Lung (tissue), 12 donors: ENCODE results near the gene IFI35. TPM values are rescaled to one million over a fixed set of nuclear protein-coding genes. Genes with fewer than 3 reads are reported as not detected.
"Not testable (repeated sequence)": the region's sequence is repeated elsewhere in the genome, so short reads cannot be mapped to it uniquely, and the experiment has no call there.

ENCODE experiments used
- ATAC-seq: fragments of 200-7000 bp; cut with Tn5 transposase; one replicate; pipeline ENCODE4 v1.9.1; 2020; ENCODE audit warnings: moderate number of reproducible peaks; ENCODE audit not compliant: insufficient read depth, low FRiP score
- DNase-seq, 3 donors: peaks; one replicate each; pipeline ENCODE4 v3.0.0-alpha.2; 2013 to 2017
- H3K27ac ChIP-seq, 2 donors: one replicate each; pipeline ENCODE4 v1.5.1; 2013; ENCODE audit warnings: mild to moderate bottlenecking in 2 of 2, moderate library complexity in 2 of 2, control low read depth in 1 of 2, inconsistent platforms in 1 of 2, low read depth in 1 of 2, low read length in 1 of 2
- H3K27me3 ChIP-seq, 3 donors: one replicate each; pipeline ENCODE4 v1.5.1; 2013; ENCODE audit warnings: low read length in 2 of 3; ENCODE audit not compliant: control insufficient read depth in 3 of 3, insufficient read depth in 3 of 3
- H3K36me3 ChIP-seq, 4 donors: one replicate each; pipeline ENCODE4 v1.5.1; 2013; ENCODE audit warnings: low read length in 4 of 4, mild to moderate bottlenecking in 1 of 4, moderate library complexity in 1 of 4; ENCODE audit not compliant: control insufficient read depth in 4 of 4, insufficient read depth in 4 of 4
- H3K4me1 ChIP-seq, 5 donors: one replicate each; pipeline ENCODE4 v1.5.1; 2013; ENCODE audit warnings: low read length in 5 of 5, mild to moderate bottlenecking in 2 of 5, moderate library complexity in 1 of 5; ENCODE audit not compliant: control insufficient read depth in 5 of 5, insufficient read depth in 5 of 5
- H3K4me3 ChIP-seq: one replicate; pipeline ENCODE4 v1.5.1; 2013; ENCODE audit warnings: mild to moderate bottlenecking, control low read depth, moderate library complexity
- H3K9ac ChIP-seq, 2 donors: one replicate each; pipeline ENCODE4 v1.5.1; 2013; ENCODE audit warnings: low read length in 2 of 2, control low read depth in 1 of 2; ENCODE audit not compliant: insufficient read depth in 1 of 2
- H3K9me3 ChIP-seq, 4 donors: one replicate each; pipeline ENCODE4 v1.5.1; 2013; ENCODE audit warnings: low read length in 3 of 4, mild to moderate bottlenecking in 1 of 4, moderate library complexity in 1 of 4; ENCODE audit not compliant: control insufficient read depth in 4 of 4, insufficient read depth in 3 of 4
- WGBS, 2 donors: extraction: QIAGEN DNeasy Blood & Tissue Kit; methylation state at CpG; one replicate each; pipeline ENCODE4 v1.1.7; 2013; 5-methylcytosine and 5-hydroxymethylcytosine counted together
- polyA plus RNA-seq, 2 donors: library from polyadenylated mRNA; stranded (reverse); fragments of 200-250 nt; gene quantifications; one replicate each; pipeline ENCODE4 v1.2.1, GENCODE V29; 2013
- total RNA-seq, 2 donors: library from RNA; depleted of rRNA in 1 of 2; stranded (reverse); fragments of >200 nt in 1 of 2; gene quantifications; one replicate each; pipeline ENCODE4 v1.2.1, GENCODE V29; 2014 to 2021
- TF ChIP-seq, protein P1 (sequence below): IDR thresholded peaks from 2 replicates; pipeline ENCODE4 v1.5.1; 2012; ENCODE audit warnings: mild to moderate bottlenecking; ENCODE audit errors: control extremely low read depth, extremely low read depth
- donor health status: control.
- donor health status: control.
- donor health status: Bipolar disorder and iron deficiency.
- donor health status: healthy.
- donor health status: DM: yes; HTN: yes; CAD: no.

IFI35 gene
- total and polyA plus RNA-seq, 4 donors: 18.8 to 60.3 (median 38.6) TPM

DNA sequence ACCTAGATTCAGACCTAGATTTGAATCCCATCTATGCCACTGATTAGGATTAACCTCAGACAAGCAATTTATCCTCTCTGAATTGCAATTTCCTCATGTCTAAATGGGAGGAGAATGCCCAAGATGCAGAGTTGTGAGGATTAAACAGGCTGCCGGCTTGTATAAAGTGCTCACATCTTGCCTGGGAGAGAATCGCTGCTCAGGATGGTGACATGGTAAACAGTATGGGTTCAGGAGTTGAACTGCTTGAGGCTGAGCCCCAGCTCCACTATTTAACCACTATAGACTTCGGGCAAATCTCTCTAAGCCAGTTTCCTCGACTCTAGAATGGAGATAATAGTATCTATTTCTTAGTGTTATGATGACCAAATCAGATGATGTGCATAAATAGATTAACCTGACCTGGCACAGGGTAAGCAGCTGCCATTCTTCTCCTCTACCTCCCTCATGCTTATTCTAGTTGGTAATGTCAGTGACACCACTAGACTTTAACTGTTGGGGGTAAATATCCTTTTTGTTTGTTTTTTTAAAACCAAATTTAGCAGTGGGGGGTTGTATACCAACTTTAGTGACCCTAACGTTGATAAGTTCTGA is 9.1 kb upstream of the IFI35 start:
- DNase-seq: peak in 1 of 3 donors; percentile 32
- no peaks in the 10 kb centered on the region for H3K9me3 ChIP-seq
- peak overlapping the region in 1 of 2 donors; percentile 71 for H3K9ac ChIP-seq
- H3K4me1 ChIP-seq: peaks cover 6 to 19% (median 7%) of the 10 kb centered on the region in 5 donors
- TF ChIP-seq, protein P1, sequence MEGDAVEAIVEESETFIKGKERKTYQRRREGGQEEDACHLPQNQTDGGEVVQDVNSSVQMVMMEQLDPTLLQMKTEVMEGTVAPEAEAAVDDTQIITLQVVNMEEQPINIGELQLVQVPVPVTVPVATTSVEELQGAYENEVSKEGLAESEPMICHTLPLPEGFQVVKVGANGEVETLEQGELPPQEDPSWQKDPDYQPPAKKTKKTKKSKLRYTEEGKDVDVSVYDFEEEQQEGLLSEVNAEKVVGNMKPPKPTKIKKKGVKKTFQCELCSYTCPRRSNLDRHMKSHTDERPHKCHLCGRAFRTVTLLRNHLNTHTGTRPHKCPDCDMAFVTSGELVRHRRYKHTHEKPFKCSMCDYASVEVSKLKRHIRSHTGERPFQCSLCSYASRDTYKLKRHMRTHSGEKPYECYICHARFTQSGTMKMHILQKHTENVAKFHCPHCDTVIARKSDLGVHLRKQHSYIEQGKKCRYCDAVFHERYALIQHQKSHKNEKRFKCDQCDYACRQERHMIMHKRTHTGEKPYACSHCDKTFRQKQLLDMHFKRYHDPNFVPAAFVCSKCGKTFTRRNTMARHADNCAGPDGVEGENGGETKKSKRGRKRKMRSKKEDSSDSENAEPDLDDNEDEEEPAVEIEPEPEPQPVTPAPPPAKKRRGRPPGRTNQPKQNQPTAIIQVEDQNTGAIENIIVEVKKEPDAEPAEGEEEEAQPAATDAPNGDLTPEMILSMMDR: no peak
- 18 to 31% methylated on average over 5 of the region's 5 CpGs for WGBS, 2 donors
- ATAC-seq: no peak
- peak overlapping the region; percentile 60 to 74 for H3K27ac ChIP-seq
- no peak overlapping the region for H3K4me3 ChIP-seq
- peaks cover 9 to 14% (median 12%) of the 10 kb centered on the region in 4 donors for H3K36me3 ChIP-seq
- no peaks in the 10 kb centered on the region for H3K27me3 ChIP-seq

DNA sequence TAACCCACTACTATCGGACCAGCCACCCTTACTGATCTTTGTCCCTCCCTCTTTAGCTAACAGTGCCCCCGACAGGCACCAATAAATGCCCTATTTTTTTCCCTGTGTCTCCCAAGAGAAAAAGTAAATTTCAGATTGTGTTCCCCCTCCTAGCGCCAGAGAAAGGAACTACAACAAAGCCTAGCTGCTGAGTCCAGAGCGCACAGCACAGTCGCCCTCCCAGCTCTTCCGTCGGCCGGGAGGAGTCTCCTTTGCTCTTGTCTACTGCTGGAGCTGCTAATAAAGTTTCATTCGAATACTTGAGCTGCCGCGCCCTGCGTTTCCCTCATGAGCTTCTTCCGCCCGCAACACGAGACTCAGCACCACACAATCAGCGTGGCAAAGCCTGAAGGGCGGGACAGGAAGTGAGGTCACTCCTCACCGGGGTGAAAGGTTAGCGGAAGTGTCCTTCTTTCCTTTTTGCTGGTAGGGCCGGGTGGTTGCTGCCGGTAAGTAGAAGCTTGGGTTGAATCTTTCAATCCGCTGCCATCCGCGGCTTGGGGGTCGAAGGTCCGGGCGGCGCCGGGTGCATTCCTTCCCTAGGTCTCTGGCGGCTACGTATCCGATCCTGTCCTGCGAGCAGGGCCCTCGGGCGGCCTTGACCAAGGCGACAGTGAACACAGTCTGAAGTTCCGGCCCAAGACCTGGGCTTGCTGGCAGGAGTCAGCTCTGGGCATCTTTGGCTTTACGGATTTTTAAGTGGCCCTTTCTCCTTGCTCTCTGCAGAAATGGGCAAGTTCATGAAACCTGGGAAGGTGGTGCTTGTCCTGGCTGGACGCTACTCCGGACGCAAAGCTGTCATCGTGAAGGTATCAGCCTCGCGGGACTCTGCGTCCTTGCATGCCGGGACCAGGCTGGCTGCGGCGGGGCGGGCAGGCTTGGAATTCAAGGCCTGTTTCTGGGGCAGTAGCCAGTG is 8.3 kb upstream of the IFI35 start, which contains the start of gene RPL27:
Gene RPL27 (plus strand): TSS at position 436 of the 955 bp plus-strand sequence. CDS start 332 bp downstream, at position 768.
- DNase-seq (peak; percentile 99 to 100 (median 100)), ATAC-seq (peak; percentile 91)
- no peaks in the 10 kb centered on the region for H3K9me3 ChIP-seq
- 0% methylated on average over 49 of the region's 49 CpGs for WGBS, 2 donors
- TF ChIP-seq, protein P1: peak; percentile 92
- peak within 1 kb of the TSS; percentile 98 to 100 for H3K9ac ChIP-seq
- H3K27me3 ChIP-seq: no peaks in the 10 kb centered on the region
- peak within 1 kb of the TSS; percentile 71 for H3K4me3 ChIP-seq
- H3K36me3 ChIP-seq: peaks cover 11 to 16% (median 15%) of the 10 kb centered on the region in 4 donors
- H3K27ac ChIP-seq: peak within 1 kb of the TSS; percentile 74 to 92
- H3K4me1 ChIP-seq: peaks cover 6 to 19% (median 7%) of the 10 kb centered on the region in 5 donors

DNA sequence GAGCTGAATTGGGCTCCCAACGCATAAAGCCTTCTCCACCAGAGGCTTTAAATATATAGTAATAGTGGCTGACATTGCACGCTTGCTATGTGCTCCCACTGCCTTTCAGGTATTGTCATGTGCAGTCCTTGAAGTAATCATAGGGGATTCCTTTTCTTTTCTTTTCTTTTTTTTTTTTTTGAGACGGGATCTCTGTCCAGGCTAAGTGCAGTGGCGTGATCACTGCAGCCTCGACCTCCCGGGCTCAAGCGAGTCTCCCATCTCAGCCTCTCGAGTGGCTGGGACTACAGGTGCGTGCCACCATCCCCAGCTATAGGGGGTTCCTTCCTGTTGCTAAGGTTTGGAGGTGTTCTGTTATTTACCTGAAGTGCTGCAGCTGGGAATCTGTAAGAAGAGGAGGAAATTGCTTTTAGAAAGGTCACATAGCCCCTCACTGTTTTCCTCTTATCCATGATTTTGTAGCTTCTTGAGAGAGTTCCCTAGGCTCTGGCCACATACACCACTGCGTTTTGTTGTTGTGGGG is 7.5 kb upstream of the IFI35 start:
- H3K36me3 ChIP-seq: peaks cover 11 to 18% (median 18%) of the 10 kb centered on the region in 4 donors
- no peak for ATAC-seq
- 12 to 17% methylated on average over 10 of the region's 10 CpGs for WGBS, 2 donors
- no peak for DNase-seq
- H3K9me3 ChIP-seq: no peaks in the 10 kb centered on the region
- peaks cover 6 to 19% (median 7%) of the 10 kb centered on the region in 5 donors for H3K4me1 ChIP-seq
- TF ChIP-seq, protein P1: no peak
- no peaks in the 10 kb centered on the region for H3K27me3 ChIP-seq
- H3K4me3 ChIP-seq: peak overlapping the region; percentile 71
- peak overlapping the region; percentile 71 to 92 for H3K27ac ChIP-seq
- H3K9ac ChIP-seq: peak overlapping the region; percentile 98 to 100

DNA sequence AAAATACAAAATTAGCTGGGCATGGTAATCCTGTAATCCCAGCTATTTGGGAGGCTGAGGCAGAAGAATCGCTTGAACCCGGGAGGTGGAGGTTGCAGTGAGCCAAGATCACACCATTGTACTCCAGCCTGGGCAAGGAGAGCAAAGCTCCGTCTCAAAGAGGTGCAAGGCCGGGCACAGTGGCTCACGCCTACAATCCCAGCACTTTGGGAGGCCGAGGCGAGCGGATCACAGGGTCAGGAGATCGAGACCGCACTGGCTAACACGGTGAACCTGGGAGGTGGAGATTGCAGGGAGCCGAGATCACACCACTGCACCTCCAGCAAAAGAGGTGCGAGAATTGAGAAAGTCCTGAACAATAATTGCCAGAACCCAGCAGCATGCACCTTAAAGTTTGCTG is 5.7 kb upstream of the IFI35 start:
- DNase-seq, ATAC-seq, H3K4me3 ChIP-seq, H3K9me3 ChIP-seq, H3K27me3 ChIP-seq: not testable (repeated sequence)
- H3K9ac ChIP-seq: peak overlapping the region in 1 of 2 donors; percentile 58
- H3K27ac ChIP-seq: peak overlapping the region in 1 of 2 donors; percentile 4
- 94 to 95% methylated on average over 13 of the region's 13 CpGs for WGBS, 2 donors
- H3K4me1 ChIP-seq: peaks cover 6 to 19% (median 7%) of the 10 kb centered on the region in 5 donors
- H3K36me3 ChIP-seq: peaks cover 11 to 21% (median 18%) of the 10 kb centered on the region in 4 donors
